ENCODE results near the gene IL1RL2.

- TF ChIP-seq EZH2 (IDR thresholded peaks at IDR 0.05; ENCODE audit: borderline replicate concordance, low read depth, low read length, poor library complexity, severe bottlenecking) (no peak), CTCF (conservative IDR thresholded peaks at IDR 0.05; ENCODE audit: low read depth, low read length) (no peak)
Observed at GRCh38 chr2:102172745-102173144, 14.1 kb upstream of the IL1RL2 start.
